HCT116 (cell line): ENCODE data around the gene ALK. TPM values are rescaled to one million over a fixed set of nuclear protein-coding genes. Genes with fewer than 3 reads are reported as not detected.

Experiments used
- ATAC-seq: fragments of 200-7000 bp; cut with Tn5 transposase; 2 replicates; pipeline ENCODE4 v1.9.1; 2020; ENCODE audit warnings: mild to moderate bottlenecking, moderate library complexity
- BruUV-seq: library from RNA; stranded (reverse); fragments of 400-500 nt; replicated peaks from 2 replicates; lab custom pipeline; 2021; lab: Mats Ljungman, UMichigan
- CTCF ChIA-PET: fragments of 300-600 bp; sonication (Branson Sonifier 250); formaldehyde crosslinking; loops from one replicate; lab custom pipeline; 2021; ENCODE audit warnings: antibody characterized with exemption; lab: Charles Lee
- POLR2A ChIA-PET: fragments of 300-600, 350-600 bp; sonication (Branson Sonifier 250); formaldehyde crosslinking; loops from one replicate; lab custom pipeline; 2021; ENCODE audit warnings: antibody characterized with exemption; lab: Charles Lee
- RAD21 ChIA-PET, 2 experiments: fragments of 300-600 bp; sonication (Branson Sonifier 250); formaldehyde crosslinking; loops; one replicate each; lab custom pipeline; 2023; ENCODE audit warnings: low total read pairs in 2 of 2; ENCODE audit not compliant: uncharacterized antibody in 2 of 2, unreplicated experiment in 2 of 2, low non-redundant PET in 1 of 2; lab: Charles Lee
- DNase-seq: peaks from one replicate; pipeline ENCODE4 v3.0.0-alpha.2; 2010; ENCODE audit warnings: low read depth, low spot score
- H2AFZ ChIP-seq: fragments of 200-600 bp; shearing (Covaris generic), sonication (generic); 2 replicates; pipeline ENCODE4 v1.6.1; 2017; ENCODE audit warnings: low read depth, mixed run types, mixed read lengths, antibody characterized with exemption, low read length; ENCODE audit not compliant: poor library complexity, severe bottlenecking
- H3K27ac ChIP-seq: 2 replicates; pipeline ENCODE4 v1.5.1; 2012; ENCODE audit warnings: low read depth, low read length
- H3K27me3 ChIP-seq: fragments of 200-600 bp; sonication (generic); 2 replicates; pipeline ENCODE4 v1.6.1; 2016; ENCODE audit warnings: mixed run types, low read length, mixed read lengths; ENCODE audit not compliant: insufficient read depth
- H3K36me3 ChIP-seq, 2 experiments: fragments of 200-500 bp in 1 of 2; fragments of 200-600 bp in 1 of 2; sonication (Bioruptor generic) in 1 of 2; sonication (generic) in 1 of 2; 2 replicates each; pipeline versions ENCODE4 v1.5.1 to v1.6.1; 2014 to 2016; ENCODE audit warnings: low read length in 2 of 2, inconsistent platforms in 1 of 2, mixed read lengths in 1 of 2, mixed run types in 1 of 2; ENCODE audit not compliant: insufficient read depth in 2 of 2, control insufficient read depth in 1 of 2
- H3K4me1 ChIP-seq, 2 experiments: fragments of 200-600 bp in 1 of 2; sonication (generic) in 1 of 2; 2 replicates each; pipeline versions ENCODE4 v1.5.1 to v1.6.1; 2012 to 2017; ENCODE audit warnings: low read length in 2 of 2, inconsistent platforms in 1 of 2, mild to moderate bottlenecking in 1 of 2, mixed read lengths in 1 of 2, mixed run types in 1 of 2, moderate library complexity in 1 of 2; ENCODE audit not compliant: insufficient read depth in 2 of 2, control insufficient read depth in 1 of 2
- H3K4me2 ChIP-seq: fragments of 200-600 bp; sonication (generic); 2 replicates; pipeline ENCODE4 v1.6.1; 2017; ENCODE audit warnings: mixed run types, low read length, mixed read lengths
- H3K4me3 ChIP-seq, 2 experiments: fragments of 200-600 bp in 1 of 2; sonication (generic) in 1 of 2; replicated peaks in 1 of 2; 2 replicates each; pipeline ENCODE4 v1.5.1; 2011 to 2016; ENCODE audit warnings: low read length in 2 of 2, control low read depth in 1 of 2, low read depth in 1 of 2, mild to moderate bottlenecking in 1 of 2, mixed read lengths in 1 of 2, mixed run types in 1 of 2
- H3K79me2 ChIP-seq: fragments of 200-600 bp; sonication (generic); 2 replicates; pipeline ENCODE4 v1.6.1; 2017; ENCODE audit warnings: mild to moderate bottlenecking, mixed run types, low read length, moderate library complexity, mixed read lengths; ENCODE audit not compliant: insufficient read depth
- H3K9ac ChIP-seq: fragments of 200-600 bp; sonication (generic); 2 replicates; pipeline ENCODE4 v1.6.1; 2016; ENCODE audit warnings: low read length, mixed read lengths
- H3K9me2 ChIP-seq: fragments of 200-600 bp; sonication (generic), shearing (Covaris generic); 2 replicates; pipeline ENCODE4 v1.6.1; 2017; ENCODE audit warnings: mixed run types, mild to moderate bottlenecking, moderate library complexity; ENCODE audit not compliant: insufficient read depth
- H3K9me3 ChIP-seq, 2 experiments: fragments of 200-500 bp in 1 of 2; fragments of 200-600 bp in 1 of 2; sonication (Bioruptor generic) in 1 of 2; sonication (generic) in 1 of 2; 2 replicates each; pipeline ENCODE4 v1.6.1; 2014 to 2017; ENCODE audit warnings: low read length in 2 of 2, mixed read lengths in 2 of 2, inconsistent platforms in 1 of 2, low read depth in 1 of 2, mild to moderate bottlenecking in 1 of 2, mixed run types in 1 of 2, moderate library complexity in 1 of 2; ENCODE audit not compliant: control insufficient read depth in 1 of 2, insufficient read depth in 1 of 2
- H4K20me1 ChIP-seq: fragments of 200-600 bp; sonication (generic), shearing (Covaris generic); 2 replicates; pipeline ENCODE4 v1.6.1; 2017; ENCODE audit warnings: mixed run types, mild to moderate bottlenecking, moderate library complexity; ENCODE audit not compliant: insufficient read depth
- EZH2 ChIP-seq: fragments of 200-600 bp; sonication (generic); IDR thresholded peaks from 2 replicates; pipeline ENCODE4 v1.6.1; 2017; ENCODE audit warnings: antibody characterized with exemption, mixed run types
- JUND ChIP-seq: IDR thresholded peaks from 2 replicates; pipeline ENCODE4 v1.6.1; 2012
- RAD21 ChIP-seq: IDR thresholded peaks from 2 replicates; pipeline ENCODE4 v1.6.1; 2012; ENCODE audit warnings: low read depth, mild to moderate bottlenecking
- SRF ChIP-seq: IDR thresholded peaks from 2 replicates; pipeline ENCODE4 v1.6.1; 2012; ENCODE audit warnings: low read depth
- TCF7L2 ChIP-seq: IDR thresholded peaks from 2 replicates; pipeline ENCODE4 v1.7.0; 2011; ENCODE audit warnings: borderline replicate concordance, inconsistent platforms; ENCODE audit not compliant: insufficient read depth, insufficient read length; ENCODE audit errors: extremely low read depth
- YY1 ChIP-seq: IDR thresholded peaks from 2 replicates; pipeline ENCODE4 v1.6.1; 2011; ENCODE audit warnings: low read length, low read depth, moderate library complexity, mild to moderate bottlenecking; ENCODE audit not compliant: insufficient replicate concordance; ENCODE audit errors: extremely low read depth
- intact Hi-C: fragments of 100-400 bp; cut with micrococcal nuclease; formaldehyde crosslinking; loops from 2 replicates; pipeline ENCODE4 v1.10.0; 2022
- total RNA-seq: library from RNA; stranded (reverse); gene quantifications from one replicate; pipeline ENCODE4 v1.2.1, GENCODE V29; 2021; ENCODE audit not compliant: unreplicated experiment
- TF ChIP-seq, protein P1 (sequence below): IDR thresholded peaks from 2 replicates; pipeline ENCODE4 v1.6.1; 2011; ENCODE audit warnings: mild to moderate bottlenecking, low read length, moderate library complexity; ENCODE audit not compliant: insufficient replicate concordance; ENCODE audit errors: extremely low read depth
- TF ChIP-seq, protein P2 (sequence below), 3 experiments: fragments of 200-600 bp in 1 of 3; sonication (generic) in 1 of 3; IDR thresholded peaks in 2 of 3; conservative IDR thresholded peaks in 1 of 3; 2 replicates each; pipeline ENCODE4 v1.5.1; 2012 to 2017; ENCODE audit warnings: low read depth in 2 of 3, low read length in 2 of 3, antibody characterized with exemption in 1 of 3, borderline replicate concordance in 1 of 3, control low read depth in 1 of 3, mild to moderate bottlenecking in 1 of 3, mixed read lengths in 1 of 3, mixed run types in 1 of 3, moderate library complexity in 1 of 3; ENCODE audit not compliant: insufficient read depth in 1 of 3

The ALK gene
- total RNA-seq, 1 experiment from 2014 or later: not detected

DNA sequence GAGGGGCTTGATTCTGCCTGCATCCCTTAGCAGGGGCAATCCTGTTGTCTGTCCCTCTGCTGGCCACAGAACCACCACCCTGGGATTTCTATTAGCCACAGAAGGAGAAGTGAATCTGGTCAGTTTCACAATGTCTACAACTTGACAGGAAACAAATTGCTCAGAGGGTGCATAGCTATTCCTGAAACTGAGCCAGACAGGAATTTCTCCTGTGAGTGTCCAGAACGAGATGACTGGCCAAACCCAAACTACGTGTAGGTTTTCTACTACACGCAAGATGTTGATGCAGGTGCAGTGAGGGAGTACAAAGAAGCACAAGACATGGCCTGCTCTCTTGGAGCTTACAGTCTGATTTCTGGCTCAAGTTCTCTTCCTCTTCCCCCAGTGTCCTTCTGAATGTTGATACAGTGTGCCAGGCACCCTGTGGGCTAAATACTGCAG, 604.3 kb downstream of the ALK start:
- TF ChIP-seq JUND (no peak), EZH2 (no peak), SRF (no peak), YY1 (no peak), RAD21 (no peak), TCF7L2 (no peak)
- TF ChIP-seq, protein P1, sequence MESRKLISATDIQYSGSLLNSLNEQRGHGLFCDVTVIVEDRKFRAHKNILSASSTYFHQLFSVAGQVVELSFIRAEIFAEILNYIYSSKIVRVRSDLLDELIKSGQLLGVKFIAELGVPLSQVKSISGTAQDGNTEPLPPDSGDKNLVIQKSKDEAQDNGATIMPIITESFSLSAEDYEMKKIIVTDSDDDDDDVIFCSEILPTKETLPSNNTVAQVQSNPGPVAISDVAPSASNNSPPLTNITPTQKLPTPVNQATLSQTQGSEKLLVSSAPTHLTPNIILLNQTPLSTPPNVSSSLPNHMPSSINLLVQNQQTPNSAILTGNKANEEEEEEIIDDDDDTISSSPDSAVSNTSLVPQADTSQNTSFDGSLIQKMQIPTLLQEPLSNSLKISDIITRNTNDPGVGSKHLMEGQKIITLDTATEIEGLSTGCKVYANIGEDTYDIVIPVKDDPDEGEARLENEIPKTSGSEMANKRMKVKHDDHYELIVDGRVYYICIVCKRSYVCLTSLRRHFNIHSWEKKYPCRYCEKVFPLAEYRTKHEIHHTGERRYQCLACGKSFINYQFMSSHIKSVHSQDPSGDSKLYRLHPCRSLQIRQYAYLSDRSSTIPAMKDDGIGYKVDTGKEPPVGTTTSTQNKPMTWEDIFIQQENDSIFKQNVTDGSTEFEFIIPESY: no peak
- TF ChIP-seq, protein P2, sequence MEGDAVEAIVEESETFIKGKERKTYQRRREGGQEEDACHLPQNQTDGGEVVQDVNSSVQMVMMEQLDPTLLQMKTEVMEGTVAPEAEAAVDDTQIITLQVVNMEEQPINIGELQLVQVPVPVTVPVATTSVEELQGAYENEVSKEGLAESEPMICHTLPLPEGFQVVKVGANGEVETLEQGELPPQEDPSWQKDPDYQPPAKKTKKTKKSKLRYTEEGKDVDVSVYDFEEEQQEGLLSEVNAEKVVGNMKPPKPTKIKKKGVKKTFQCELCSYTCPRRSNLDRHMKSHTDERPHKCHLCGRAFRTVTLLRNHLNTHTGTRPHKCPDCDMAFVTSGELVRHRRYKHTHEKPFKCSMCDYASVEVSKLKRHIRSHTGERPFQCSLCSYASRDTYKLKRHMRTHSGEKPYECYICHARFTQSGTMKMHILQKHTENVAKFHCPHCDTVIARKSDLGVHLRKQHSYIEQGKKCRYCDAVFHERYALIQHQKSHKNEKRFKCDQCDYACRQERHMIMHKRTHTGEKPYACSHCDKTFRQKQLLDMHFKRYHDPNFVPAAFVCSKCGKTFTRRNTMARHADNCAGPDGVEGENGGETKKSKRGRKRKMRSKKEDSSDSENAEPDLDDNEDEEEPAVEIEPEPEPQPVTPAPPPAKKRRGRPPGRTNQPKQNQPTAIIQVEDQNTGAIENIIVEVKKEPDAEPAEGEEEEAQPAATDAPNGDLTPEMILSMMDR (IDR thresholded peaks at IDR 0.05 in 2 of 3, conservative IDR thresholded peaks at IDR 0.05 in 1 of 3; ENCODE audit: borderline replicate concordance in 1 of 3, insufficient read depth in 1 of 3, low read depth in 2 of 3, low read length in 2 of 3): 0 out of 6 replicates have a peak, but pooled peaks of 1 of the 3 experiments have one; percentile 5
- H3K4me3 ChIP-seq: no peak overlapping the region
- RAD21 ChIA-PET: no interaction called here
- H3K36me3 ChIP-seq: no peaks in the 10 kb centered on the region
- no peaks in the 10 kb centered on the region for H4K20me1 ChIP-seq
- no peaks in the 10 kb centered on the region for H3K9me2 ChIP-seq
- no TSS peak for BruUV-seq
- H3K27ac ChIP-seq: no peak overlapping the region
- no peak for DNase-seq
- intact Hi-C loops: no loop called here
- no peak overlapping the region for H2AFZ ChIP-seq
- H3K79me2 ChIP-seq: no peaks in the 10 kb centered on the region
- H3K9me3 ChIP-seq: no peaks in the 10 kb centered on the region
- CTCF ChIA-PET: interaction anchor here (1.4 kb wide), 1 partner anchor 8 kb away, joined by 5 read pairs; no protein-coding TSS in a partner anchor
- POLR2A ChIA-PET: no interaction called here
- H3K4me2 ChIP-seq: no peak overlapping the region
- H3K9ac ChIP-seq: no peak overlapping the region
- no peaks in the 10 kb centered on the region for H3K4me1 ChIP-seq
- H3K27me3 ChIP-seq: peaks cover 77% of the 10 kb centered on the region
- no peak for ATAC-seq
